Mesothelial cell of epicardium (in vitro differentiated cells): ENCODE results near the gene NUP133. TPM values are rescaled to one million over a fixed set of nuclear protein-coding genes. Genes with fewer than 3 reads are reported as not detected.

Experiments
- DNase-seq, 2 experiments: peaks; one replicate each; pipeline ENCODE4 v3.0.0; 2021; ENCODE audit warnings: low spot score in 2 of 2; ENCODE audit not compliant: unreplicated experiment in 2 of 2
- H3K27ac Mint-ChIP-seq: 2 replicates; pipeline ENCODE4 v1.8.0; 2021; ENCODE audit warnings: mixed read lengths
- H3K27me3 Mint-ChIP-seq: 2 replicates; pipeline ENCODE4 v1.8.0; 2021; ENCODE audit warnings: low read depth, mixed read lengths
- H3K36me3 Mint-ChIP-seq: 2 replicates; pipeline ENCODE4 v1.8.0; 2021; ENCODE audit warnings: mixed read lengths
- H3K4me1 Mint-ChIP-seq: 2 replicates; pipeline ENCODE4 v1.8.0; 2021; ENCODE audit warnings: mixed read lengths
- H3K4me3 Mint-ChIP-seq: 2 replicates; pipeline ENCODE4 v1.8.0; 2021; ENCODE audit warnings: mild to moderate bottlenecking, moderate library complexity, mixed read lengths
- H3K9me3 Mint-ChIP-seq: 2 replicates; pipeline ENCODE4 v1.8.0; 2021; ENCODE audit warnings: mixed read lengths
- CTCF ChIP-seq: fragments of 200-600 bp; sonication (generic); IDR thresholded peaks from one replicate; pipeline ENCODE4 v1.5.0; 2021; ENCODE audit warnings: antibody characterized with exemption; ENCODE audit not compliant: unreplicated experiment
- total RNA-seq: library from RNA; stranded (reverse); gene quantifications from 3 replicates; pipeline ENCODE4 v1.2.1, GENCODE V29; 2021

The NUP133 gene
- total RNA-seq, 1 donor from 2014 or later = 51.7 TPM

- DNase-seq = no peak
- H3K4me1 Mint-ChIP-seq = no peaks in the 10 kb centered on the region
- no peak overlapping the region for H3K4me3 Mint-ChIP-seq
- H3K27me3 Mint-ChIP-seq = no peaks in the 10 kb centered on the region
- no peak overlapping the region for H3K27ac Mint-ChIP-seq
- peaks cover 45% of the 10 kb centered on the region for H3K36me3 Mint-ChIP-seq
- TF ChIP-seq CTCF = no peak
- no peaks in the 10 kb centered on the region for H3K9me3 Mint-ChIP-seq
Observed at GRCh38 chr1:229537894-229538293, 29.8 kb upstream of the NUP133 start.

- no peaks in the 10 kb centered on the region for H3K27me3 Mint-ChIP-seq
- H3K4me1 Mint-ChIP-seq = no peaks in the 10 kb centered on the region
- H3K4me3 Mint-ChIP-seq = no peak overlapping the region
- H3K36me3 Mint-ChIP-seq = peaks cover 43% of the 10 kb centered on the region
- no peak for DNase-seq
- no peak for TF ChIP-seq CTCF
- no peaks in the 10 kb centered on the region for H3K9me3 Mint-ChIP-seq
- H3K27ac Mint-ChIP-seq = no peak overlapping the region
Observed at GRCh38 chr1:229536982-229537381, 28.8 kb upstream of the NUP133 start.

- Mint-ChIP-seq H3K4me1 (no peaks in the 10 kb centered on the region), H3K27me3 (no peaks in the 10 kb centered on the region), H3K4me3 (no peak overlapping the region), H3K9me3 (no peaks in the 10 kb centered on the region), H3K36me3 (peaks cover 42% of the 10 kb centered on the region), H3K27ac (no peak overlapping the region)
- TF ChIP-seq CTCF = no peak
- DNase-seq = no peak
Observed at GRCh38 chr1:229535230-229535629, 27.1 kb upstream of the NUP133 start.

- no peak for TF ChIP-seq CTCF
- no peaks in the 10 kb centered on the region for H3K9me3 Mint-ChIP-seq
- H3K4me1 Mint-ChIP-seq = no peaks in the 10 kb centered on the region
- no peak overlapping the region for H3K4me3 Mint-ChIP-seq
- H3K27ac Mint-ChIP-seq = no peak overlapping the region
- no peaks in the 10 kb centered on the region for H3K27me3 Mint-ChIP-seq
- peaks cover 36% of the 10 kb centered on the region for H3K36me3 Mint-ChIP-seq
- no peak for DNase-seq
Observed at GRCh38 chr1:229531326-229531725, 23.2 kb upstream of the NUP133 start.

- no peak for TF ChIP-seq CTCF
- Mint-ChIP-seq H3K4me3 (no peak overlapping the region), H3K27ac (no peak overlapping the region), H3K4me1 (no peaks in the 10 kb centered on the region), H3K9me3 (no peaks in the 10 kb centered on the region), H3K36me3 (peaks cover 41% of the 10 kb centered on the region), H3K27me3 (no peaks in the 10 kb centered on the region)
- no peak for DNase-seq
Observed at GRCh38 chr1:229529639-229530038, 21.5 kb upstream of the NUP133 start.

GRCh38 chr1:229526695-229527094, 18.6 kb upstream of the NUP133 start:
- H3K27ac Mint-ChIP-seq = no peak overlapping the region
- H3K36me3 Mint-ChIP-seq = peaks cover 34% of the 10 kb centered on the region
- no peak overlapping the region for H3K4me3 Mint-ChIP-seq
- TF ChIP-seq CTCF = no peak
- no peaks in the 10 kb centered on the region for H3K9me3 Mint-ChIP-seq
- H3K4me1 Mint-ChIP-seq = no peaks in the 10 kb centered on the region
- DNase-seq = no peak
- H3K27me3 Mint-ChIP-seq = no peaks in the 10 kb centered on the region
